ENCODE data around the gene THOC3. TPM values are rescaled to one million over a fixed set of nuclear protein-coding genes. Genes with fewer than 3 reads are reported as not detected.

THOC3 gene, protein sequence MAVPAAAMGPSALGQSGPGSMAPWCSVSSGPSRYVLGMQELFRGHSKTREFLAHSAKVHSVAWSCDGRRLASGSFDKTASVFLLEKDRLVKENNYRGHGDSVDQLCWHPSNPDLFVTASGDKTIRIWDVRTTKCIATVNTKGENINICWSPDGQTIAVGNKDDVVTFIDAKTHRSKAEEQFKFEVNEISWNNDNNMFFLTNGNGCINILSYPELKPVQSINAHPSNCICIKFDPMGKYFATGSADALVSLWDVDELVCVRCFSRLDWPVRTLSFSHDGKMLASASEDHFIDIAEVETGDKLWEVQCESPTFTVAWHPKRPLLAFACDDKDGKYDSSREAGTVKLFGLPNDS
- 42.0 and 89.9 TPM in 2 replicates for total RNA-seq

DNA sequence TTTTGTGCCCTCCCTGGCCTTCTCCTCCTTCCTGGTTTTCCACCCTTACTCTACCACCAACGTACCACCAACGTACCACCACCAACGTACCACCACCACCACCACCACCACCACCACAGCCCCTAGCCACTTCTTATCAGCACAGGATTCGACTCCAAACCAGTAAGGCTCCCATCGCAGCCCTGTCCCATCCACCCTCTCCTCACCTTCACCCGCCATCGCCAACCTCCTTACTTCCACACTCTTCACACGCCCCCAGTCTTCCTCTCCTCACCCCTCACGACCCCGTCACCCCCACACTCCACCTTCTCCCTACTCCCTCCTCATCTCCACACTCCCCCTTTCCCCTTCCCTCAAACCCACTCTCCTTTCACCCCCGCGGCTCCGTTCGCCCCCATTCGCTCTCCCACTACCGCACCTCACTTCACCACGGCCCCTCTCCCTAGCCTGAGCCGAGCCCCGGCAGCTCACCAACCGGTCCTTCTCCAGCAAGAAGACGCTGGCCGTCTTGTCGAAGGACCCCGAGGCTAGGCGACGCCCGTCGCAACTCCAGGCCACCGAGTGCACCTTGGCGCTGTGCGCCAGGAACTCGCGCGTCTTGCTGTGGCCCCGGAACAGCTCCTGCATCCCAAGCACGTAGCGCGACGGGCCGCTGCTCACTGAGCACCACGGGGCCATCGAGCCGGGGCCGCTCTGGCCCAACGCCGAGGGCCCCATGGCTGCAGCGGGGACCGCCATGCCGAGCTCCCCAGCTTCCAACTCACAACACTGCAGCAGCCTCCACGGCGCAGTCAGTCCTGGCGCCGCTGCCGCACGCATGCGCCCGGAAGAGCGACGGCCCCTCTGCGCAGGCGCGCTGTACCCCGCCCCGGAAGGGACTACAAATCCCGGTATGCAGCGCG is at the start of gene THOC3:
Gene THOC3 (minus strand): TSS at position 845 of the 902 bp plus-strand sequence. CDS start 107 bp downstream, at position 738.

Other genes with a start within 250 kb of the THOC3 start
- not detected in 2 replicates for gene CPLX2, start 96.7 kb downstream of the THOC3 start, total RNA-seq

All from uterine smooth muscle cell (primary cell).